ENCODE results near the gene SH3BP5.

Gene SH3BP5

DNA sequence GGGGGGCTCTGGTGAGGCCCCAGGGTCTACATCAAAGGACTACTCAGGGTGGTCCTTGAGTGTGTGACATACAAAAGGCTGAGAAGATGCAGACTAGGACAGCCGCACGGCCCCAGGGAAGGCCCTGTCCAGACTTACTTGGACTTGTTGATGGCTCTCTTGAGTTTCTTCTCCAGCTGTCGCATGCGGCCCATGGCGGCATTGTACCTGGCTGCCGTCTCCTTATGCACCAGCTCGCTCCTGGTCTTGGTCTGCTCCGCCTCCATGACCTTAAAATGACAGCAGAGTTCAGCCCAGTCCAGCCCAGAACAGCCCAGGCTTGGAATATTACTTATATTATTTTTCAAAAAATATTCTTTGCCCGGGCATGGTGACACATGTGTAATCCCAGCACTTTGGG lies 70.4 kb downstream of the SH3BP5 start:
- ChIA-PET POLR2A (no interaction called here), CTCF (interaction anchor here (1.1 to 12.2 kb wide), 3 partner anchors 114 to 145 kb away, joined by 4 to 409 read pairs (median 366); no protein-coding TSS in a partner anchor)
- no peak for DNase-seq (ENCODE audit: low read depth, low spot score)
- H3K4me3 ChIP-seq (ENCODE audit: low read depth, low read length) = no peak overlapping the region
- TF ChIP-seq, protein P1, sequence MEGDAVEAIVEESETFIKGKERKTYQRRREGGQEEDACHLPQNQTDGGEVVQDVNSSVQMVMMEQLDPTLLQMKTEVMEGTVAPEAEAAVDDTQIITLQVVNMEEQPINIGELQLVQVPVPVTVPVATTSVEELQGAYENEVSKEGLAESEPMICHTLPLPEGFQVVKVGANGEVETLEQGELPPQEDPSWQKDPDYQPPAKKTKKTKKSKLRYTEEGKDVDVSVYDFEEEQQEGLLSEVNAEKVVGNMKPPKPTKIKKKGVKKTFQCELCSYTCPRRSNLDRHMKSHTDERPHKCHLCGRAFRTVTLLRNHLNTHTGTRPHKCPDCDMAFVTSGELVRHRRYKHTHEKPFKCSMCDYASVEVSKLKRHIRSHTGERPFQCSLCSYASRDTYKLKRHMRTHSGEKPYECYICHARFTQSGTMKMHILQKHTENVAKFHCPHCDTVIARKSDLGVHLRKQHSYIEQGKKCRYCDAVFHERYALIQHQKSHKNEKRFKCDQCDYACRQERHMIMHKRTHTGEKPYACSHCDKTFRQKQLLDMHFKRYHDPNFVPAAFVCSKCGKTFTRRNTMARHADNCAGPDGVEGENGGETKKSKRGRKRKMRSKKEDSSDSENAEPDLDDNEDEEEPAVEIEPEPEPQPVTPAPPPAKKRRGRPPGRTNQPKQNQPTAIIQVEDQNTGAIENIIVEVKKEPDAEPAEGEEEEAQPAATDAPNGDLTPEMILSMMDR (IDR thresholded peaks at IDR 0.05; ENCODE audit: insufficient read depth, low read length, missing control alignments) = no peak

DNA sequence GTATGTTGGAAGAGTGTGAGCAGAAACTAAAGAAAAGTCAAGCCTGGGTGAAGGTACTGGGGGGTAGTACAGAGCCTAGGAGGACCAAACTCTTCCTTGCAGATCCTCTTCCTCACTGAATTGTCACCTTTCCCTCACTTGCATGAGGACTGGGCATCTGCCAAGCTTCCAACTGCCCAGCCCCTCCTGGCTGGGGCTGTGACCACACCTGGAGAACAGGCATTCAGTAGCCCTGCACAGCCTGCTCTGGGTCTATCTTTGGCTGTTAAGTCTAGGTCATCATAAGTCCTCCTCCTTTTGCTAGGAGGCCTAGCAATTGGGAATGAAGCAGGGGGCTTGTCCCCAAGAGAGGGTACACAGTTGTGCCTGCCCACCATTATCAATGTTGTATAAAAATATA lies 71.1 kb downstream of the SH3BP5 start:
- H3K4me3 ChIP-seq (ENCODE audit: low read depth, low read length) = no peak overlapping the region
- TF ChIP-seq, protein P1 (IDR thresholded peaks at IDR 0.05; ENCODE audit: insufficient read depth, low read length, missing control alignments) = no peak
- DNase-seq (ENCODE audit: low read depth, low spot score) = no peak
- CTCF ChIA-PET = interaction anchor here (0.7 to 12.2 kb wide), 4 partner anchors 47 to 144 kb away, joined by 3 to 366 read pairs (median 4); partner anchors contain the start of gene CAPN7
- POLR2A ChIA-PET = no interaction called here

DNA sequence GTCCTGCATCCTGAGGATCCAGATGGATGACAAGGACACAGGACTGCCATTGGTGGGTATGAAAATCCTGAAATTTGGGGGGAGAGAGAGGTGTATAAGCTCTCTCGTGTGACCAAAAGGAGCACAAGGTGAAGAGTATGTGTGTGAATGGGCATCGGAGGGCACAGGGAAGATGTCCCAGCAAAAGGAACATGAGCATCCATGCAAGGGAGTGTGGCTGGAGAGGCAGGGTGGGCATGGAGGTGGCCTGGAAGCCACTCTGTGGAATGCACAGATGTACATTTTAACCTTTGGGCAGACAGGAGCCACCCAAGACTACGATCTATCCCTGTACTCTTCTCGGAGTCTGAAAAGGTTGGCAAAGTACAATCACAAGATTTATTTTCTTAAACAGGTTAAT lies 71.9 kb downstream of the SH3BP5 start:
- CTCF ChIA-PET = interaction anchor here (1.1 to 12.2 kb wide), 6 partner anchors 7 to 145 kb away, joined by 3 to 366 read pairs (median 4); partner anchors contain the start of gene CAPN7

DNA sequence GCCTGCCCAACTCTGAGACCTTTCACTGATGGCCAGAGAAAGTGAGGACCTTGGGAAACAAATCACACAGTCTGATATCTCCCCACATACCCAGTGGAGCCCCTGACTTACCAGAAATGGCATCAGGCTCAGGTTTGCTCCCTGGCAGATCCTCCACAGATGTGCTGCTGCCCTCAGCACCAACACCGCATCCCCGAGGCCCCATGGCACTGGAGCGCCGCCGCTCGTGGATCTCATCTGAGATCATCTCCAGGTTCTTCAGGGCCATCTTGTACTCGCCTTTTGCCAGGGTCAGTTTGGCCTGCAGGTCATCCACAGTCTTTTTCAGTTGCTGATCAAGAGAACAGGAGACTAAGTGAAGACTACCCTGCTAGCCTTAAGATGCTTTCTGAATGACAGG lies 73.7 kb downstream of the SH3BP5 start:
- CTCF ChIA-PET = interaction anchor here (3.6 to 9.3 kb wide), 2 partner anchors 9 to 146 kb away, joined by 20 to 115 read pairs; no protein-coding TSS in a partner anchor
- H3K4me3 ChIP-seq (ENCODE audit: low read depth, low read length) = no peak overlapping the region
- DNase-seq (ENCODE audit: low read depth, low spot score) = no peak
- POLR2A ChIA-PET = no interaction called here
- TF ChIP-seq, protein P1 (IDR thresholded peaks at IDR 0.05; ENCODE audit: insufficient read depth, low read length, missing control alignments) = no peak

More for the DNA sequence above, 71.9 kb downstream of the SH3BP5 start:
- TF ChIP-seq, protein P1 (IDR thresholded peaks at IDR 0.05; ENCODE audit: insufficient read depth, low read length, missing control alignments) = no peak
- POLR2A ChIA-PET = no interaction called here
- no peak overlapping the region for H3K4me3 ChIP-seq (ENCODE audit: low read depth, low read length)
- no peak for DNase-seq (ENCODE audit: low read depth, low spot score)

DNA sequence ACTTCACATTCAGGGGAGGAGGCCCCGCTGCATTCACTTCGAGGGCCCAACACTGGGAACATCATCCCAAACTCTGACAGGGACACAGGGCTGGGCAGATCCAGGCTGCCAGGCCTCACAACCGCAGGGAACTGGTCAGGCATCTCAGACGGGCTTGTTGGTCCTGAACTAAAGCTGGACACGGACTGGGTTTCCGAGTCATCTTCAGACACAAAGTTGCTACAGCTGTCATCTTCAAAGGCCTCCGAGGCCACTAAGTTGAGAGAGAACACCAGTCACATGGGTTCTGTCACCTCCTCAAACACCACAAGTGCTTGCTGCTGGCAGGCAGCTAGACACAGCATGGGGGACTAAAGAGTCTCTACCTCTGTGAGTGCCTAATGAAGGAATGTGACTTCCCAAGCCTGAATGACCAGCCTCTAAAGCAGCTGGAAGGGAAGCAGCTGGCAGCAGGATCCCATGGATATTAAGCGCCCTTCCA lies 75.5 kb downstream of the SH3BP5 start:
- TF ChIP-seq, protein P1 (IDR thresholded peaks at IDR 0.05; ENCODE audit: insufficient read depth, low read length, missing control alignments) = no peak
- H3K4me3 ChIP-seq (ENCODE audit: low read depth, low read length) = no peak overlapping the region
- DNase-seq (ENCODE audit: low read depth, low spot score) = no peak
- CTCF ChIA-PET = interaction anchor here (1.0 to 9.3 kb wide), 4 partner anchors 10 to 331 kb away, joined by 3 to 115 read pairs (median 12); no protein-coding TSS in a partner anchor
- POLR2A ChIA-PET = no interaction called here

DNA sequence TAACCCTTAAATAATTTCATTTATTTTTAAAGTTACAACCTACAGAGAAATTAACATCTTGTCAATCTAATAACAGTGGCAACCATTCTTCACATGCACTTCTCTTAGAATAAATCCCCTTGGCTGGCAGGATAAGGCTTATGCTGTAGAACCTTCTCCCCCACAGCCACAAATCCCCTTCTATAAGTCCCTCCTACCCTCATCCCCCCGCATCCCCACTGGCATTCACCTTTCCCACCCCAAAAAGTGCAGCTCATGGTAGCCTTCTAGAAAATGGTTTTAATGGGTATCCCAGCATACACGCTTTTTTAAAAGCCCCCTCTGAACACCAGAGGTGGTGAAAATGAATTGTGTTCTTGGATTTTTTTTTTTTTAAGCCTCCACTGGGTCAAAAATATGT lies 77.2 kb downstream of the SH3BP5 start:
- no peak for DNase-seq (ENCODE audit: low read depth, low spot score)
- TF ChIP-seq, protein P1 (IDR thresholded peaks at IDR 0.05; ENCODE audit: insufficient read depth, low read length, missing control alignments) = no peak
- POLR2A ChIA-PET = no interaction called here
- no peak overlapping the region for H3K4me3 ChIP-seq (ENCODE audit: low read depth, low read length)
- CTCF ChIA-PET = interaction anchor here (0.8 to 9.3 kb wide), 4 partner anchors 12 to 150 kb away, joined by 3 to 115 read pairs (median 12); no protein-coding TSS in a partner anchor

Measured in AG04449 (cell line).